ENCODE data around the gene SHD. TPM values are rescaled to one million over a fixed set of nuclear protein-coding genes. Genes with fewer than 3 reads are reported as not detected.
A peak's percentile ranks its signal among the peaks of the same experiment; 100 is the strongest.
"Not testable (repeated sequence)": the region's sequence is repeated elsewhere in the genome, so short reads cannot be mapped to it uniquely, and the experiment has no call there.

The SHD gene
- total RNA-seq, 4 donors from 2014 or later: 0.41 TPM; not detected in 3

GRCh38 chr19:4279530-4280422 lies 710 bp downstream of the SHD start:
- DNase-seq: no peak
- Histone ChIP-seq H3K27me3 (peaks cover 14 to 33% of the 10 kb centered on the region in 2 donors), H3K27ac (no peak overlapping the region), H3K4me3 (peak overlapping the region in 1 of 2 donors; percentile 16), H3K4me1 (peaks cover 0 to 12% of the 10 kb centered on the region in 2 donors), H3K9me3 (no peaks in the 10 kb centered on the region), H3K36me3 (no peaks in the 10 kb centered on the region)
- no peak for TF ChIP-seq POLR2A (IDR thresholded peaks at IDR 0.05)
- TF ChIP-seq, protein P1, sequence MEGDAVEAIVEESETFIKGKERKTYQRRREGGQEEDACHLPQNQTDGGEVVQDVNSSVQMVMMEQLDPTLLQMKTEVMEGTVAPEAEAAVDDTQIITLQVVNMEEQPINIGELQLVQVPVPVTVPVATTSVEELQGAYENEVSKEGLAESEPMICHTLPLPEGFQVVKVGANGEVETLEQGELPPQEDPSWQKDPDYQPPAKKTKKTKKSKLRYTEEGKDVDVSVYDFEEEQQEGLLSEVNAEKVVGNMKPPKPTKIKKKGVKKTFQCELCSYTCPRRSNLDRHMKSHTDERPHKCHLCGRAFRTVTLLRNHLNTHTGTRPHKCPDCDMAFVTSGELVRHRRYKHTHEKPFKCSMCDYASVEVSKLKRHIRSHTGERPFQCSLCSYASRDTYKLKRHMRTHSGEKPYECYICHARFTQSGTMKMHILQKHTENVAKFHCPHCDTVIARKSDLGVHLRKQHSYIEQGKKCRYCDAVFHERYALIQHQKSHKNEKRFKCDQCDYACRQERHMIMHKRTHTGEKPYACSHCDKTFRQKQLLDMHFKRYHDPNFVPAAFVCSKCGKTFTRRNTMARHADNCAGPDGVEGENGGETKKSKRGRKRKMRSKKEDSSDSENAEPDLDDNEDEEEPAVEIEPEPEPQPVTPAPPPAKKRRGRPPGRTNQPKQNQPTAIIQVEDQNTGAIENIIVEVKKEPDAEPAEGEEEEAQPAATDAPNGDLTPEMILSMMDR (IDR thresholded peaks at IDR 0.05): no peak
- intact Hi-C loops (cut with DNase I; ENCODE audit: low total_unique reads): no loop called here

GRCh38 chr19:4284176-4284958 lies 5.3 kb downstream of the SHD start:
- Histone ChIP-seq H3K27ac (no peak overlapping the region), H3K36me3 (no peaks in the 10 kb centered on the region), H3K27me3 (peaks cover 9 to 30% of the 10 kb centered on the region in 2 donors), H3K9me3 (no peaks in the 10 kb centered on the region), H3K4me1 (peaks cover 0 to 5% of the 10 kb centered on the region in 2 donors), H3K4me3 (no peak overlapping the region)
- TF ChIP-seq, protein P1 (IDR thresholded peaks at IDR 0.05): no peak
- no peak for TF ChIP-seq POLR2A (IDR thresholded peaks at IDR 0.05)
- DNase-seq: no peak
- intact Hi-C loops (cut with DNase I; ENCODE audit: low total_unique reads): no loop called here

- no peak for TF ChIP-seq POLR2A (IDR thresholded peaks at IDR 0.05)
- TF ChIP-seq, protein P1 (IDR thresholded peaks at IDR 0.05): no peak
- no peaks in the 10 kb centered on the region for H3K4me1 ChIP-seq
- no peaks in the 10 kb centered on the region for H3K9me3 ChIP-seq
- peaks cover 3 to 27% of the 10 kb centered on the region in 2 donors for H3K27me3 ChIP-seq
- intact Hi-C loops (cut with DNase I; ENCODE audit: low total_unique reads): no loop called here
- no peak overlapping the region for H3K27ac ChIP-seq
- no peak for DNase-seq
- H3K36me3 ChIP-seq: no peaks in the 10 kb centered on the region
- H3K4me3 ChIP-seq: no peak overlapping the region
These were observed 5.9 kb downstream of the SHD start for GRCh38 chr19:4284974-4285373.

- H3K27ac ChIP-seq; H3K9me3 ChIP-seq; H3K36me3 ChIP-seq; DNase-seq; H3K4me3 ChIP-seq; H3K4me1 ChIP-seq; intact Hi-C loops (cut with DNase I; ENCODE audit: low total_unique reads): not testable (repeated sequence)
- peaks cover 0 to 15% of the 10 kb centered on the region in 2 donors for H3K27me3 ChIP-seq
These were observed 7.1 kb downstream of the SHD start for GRCh38 chr19:4286141-4286540.

GRCh38 chr19:4288091-4288777 lies 9.2 kb downstream of the SHD start:
- Histone ChIP-seq H3K4me3 (no peak overlapping the region), H3K27ac (no peak overlapping the region), H3K9me3 (no peaks in the 10 kb centered on the region), H3K36me3 (no peaks in the 10 kb centered on the region), H3K27me3 (peaks cover 0 to 9% of the 10 kb centered on the region in 2 donors), H3K4me1 (no peaks in the 10 kb centered on the region)
- TF ChIP-seq, protein P1 (IDR thresholded peaks at IDR 0.05): no peak
- TF ChIP-seq POLR2A (IDR thresholded peaks at IDR 0.05): no peak
- intact Hi-C loops (cut with DNase I; ENCODE audit: low total_unique reads): no loop called here
- no peak for DNase-seq

All from uterus (tissue), 4 donors.